IPS-20b (cell line): ENCODE results near the gene MED27.
"Not testable (repeated sequence)": the region's sequence is repeated elsewhere in the genome, so short reads cannot be mapped to it uniquely, and the experiment has no call there.

ENCODE experiments used
- H3K27ac ChIP-seq: one replicate; pipeline ENCODE4 v1.5.1; 2013; ENCODE audit warnings: low read length
- H3K27me3 ChIP-seq: 2 replicates; pipeline ENCODE4 v1.6.1; 2013; ENCODE audit warnings: mild to moderate bottlenecking, low read length, inconsistent platforms; ENCODE audit not compliant: insufficient read depth
- H3K36me3 ChIP-seq: 2 replicates; pipeline ENCODE4 v1.6.1; 2013; ENCODE audit warnings: low read depth, mild to moderate bottlenecking, inconsistent platforms, low read length, moderate library complexity; ENCODE audit not compliant: insufficient read depth
- H3K4me1 ChIP-seq: 2 replicates; pipeline ENCODE4 v1.6.1; 2013; ENCODE audit warnings: mild to moderate bottlenecking, control low read depth, inconsistent platforms, low read length, moderate library complexity; ENCODE audit not compliant: insufficient read depth
- H3K4me3 ChIP-seq: 2 replicates; pipeline ENCODE4 v1.5.1; 2013; ENCODE audit warnings: mild to moderate bottlenecking, low read length, inconsistent platforms
- H3K9ac ChIP-seq: 2 replicates; pipeline ENCODE4 v1.6.1; 2013; ENCODE audit warnings: low read depth, mild to moderate bottlenecking, inconsistent platforms, low read length, moderate library complexity
- H3K9me3 ChIP-seq: 2 replicates; pipeline ENCODE4 v1.6.1; 2013; ENCODE audit warnings: mild to moderate bottlenecking, low read depth, low read length, inconsistent platforms; ENCODE audit not compliant: insufficient read depth

MED27 gene

GRCh38 chr9:131923132-131923671 lies 156.5 kb downstream of the MED27 start:
- no peak overlapping the region for H3K4me3 ChIP-seq
- H3K27me3 ChIP-seq = no peaks in the 10 kb centered on the region
- H3K4me1 ChIP-seq = peaks cover 17% of the 10 kb centered on the region; the same call in 1 of the 2 replicates
- no peaks in the 10 kb centered on the region for H3K36me3 ChIP-seq
- H3K9ac ChIP-seq = no peak overlapping the region
- H3K27ac ChIP-seq = no peak overlapping the region
- no peaks in the 10 kb centered on the region for H3K9me3 ChIP-seq

DNA sequence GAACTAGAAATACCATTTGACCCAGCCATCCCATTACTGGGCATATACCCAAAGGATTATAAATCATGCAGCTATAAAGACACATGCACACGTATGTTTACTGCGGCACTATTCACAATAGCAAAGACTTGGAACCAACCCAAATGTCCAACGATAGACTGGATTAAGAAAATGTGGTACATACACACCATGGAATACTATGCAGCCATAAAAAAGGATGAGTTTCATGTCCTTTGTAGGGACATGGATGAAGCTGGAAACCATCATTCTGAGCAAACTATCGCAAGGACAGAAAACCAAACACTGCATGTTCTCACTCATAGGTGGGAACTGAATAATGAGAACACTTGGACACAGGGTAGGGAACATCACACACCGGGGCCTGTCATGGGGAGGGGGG lies 158.0 kb downstream of the MED27 start:
- not testable (repeated sequence) for H3K4me3 ChIP-seq, H3K9me3 ChIP-seq, H3K9ac ChIP-seq, H3K4me1 ChIP-seq, H3K36me3 ChIP-seq, H3K27ac ChIP-seq, H3K27me3 ChIP-seq

GRCh38 chr9:131919216-131919615 lies 160.5 kb downstream of the MED27 start:
- no peak overlapping the region for H3K4me3 ChIP-seq
- H3K9ac ChIP-seq = no peak overlapping the region
- H3K27me3 ChIP-seq = no peaks in the 10 kb centered on the region
- no peaks in the 10 kb centered on the region for H3K9me3 ChIP-seq
- H3K27ac ChIP-seq = no peak overlapping the region
- H3K36me3 ChIP-seq = no peaks in the 10 kb centered on the region
- 0 out of 2 replicates have a peak, but pooled peaks cover 6% of the 10 kb centered on the region for H3K4me1 ChIP-seq

- Histone ChIP-seq H3K9ac (no peak overlapping the region), H3K27me3 (no peaks in the 10 kb centered on the region), H3K9me3 (no peaks in the 10 kb centered on the region), H3K4me3 (no peak overlapping the region), H3K27ac (no peak overlapping the region), H3K4me1 (0 out of 2 replicates have a peak, but pooled peaks cover 6% of the 10 kb centered on the region), H3K36me3 (no peaks in the 10 kb centered on the region)
Measured at GRCh38 chr9:131918481-131918880, 161.2 kb downstream of the MED27 start.

DNA sequence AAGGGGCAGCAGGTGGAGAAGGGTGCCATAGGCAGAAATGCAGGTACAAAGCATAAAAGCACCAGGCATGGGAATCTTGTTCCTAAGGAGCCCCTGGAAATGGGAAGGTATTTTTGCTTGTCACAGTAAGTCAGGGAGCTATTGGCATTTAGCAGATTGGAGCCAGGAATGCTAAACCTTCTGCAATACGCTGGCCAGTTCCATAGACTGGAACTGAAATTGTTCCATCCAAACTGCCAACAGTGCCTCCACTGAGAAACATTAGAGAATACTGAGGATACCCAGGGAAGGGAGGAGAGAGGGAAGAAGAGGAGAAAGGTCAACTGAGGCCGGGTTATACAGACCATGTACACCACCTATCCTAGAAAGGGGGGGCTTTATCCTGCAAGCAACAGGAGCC lies 162.7 kb downstream of the MED27 start:
- Histone ChIP-seq H3K36me3 (no peaks in the 10 kb centered on the region), H3K9ac (no peak overlapping the region), H3K4me1 (0 out of 2 replicates have a peak, but pooled peaks cover 6% of the 10 kb centered on the region), H3K27ac (no peak overlapping the region), H3K9me3 (no peaks in the 10 kb centered on the region), H3K27me3 (no peaks in the 10 kb centered on the region), H3K4me3 (no peak overlapping the region)

DNA sequence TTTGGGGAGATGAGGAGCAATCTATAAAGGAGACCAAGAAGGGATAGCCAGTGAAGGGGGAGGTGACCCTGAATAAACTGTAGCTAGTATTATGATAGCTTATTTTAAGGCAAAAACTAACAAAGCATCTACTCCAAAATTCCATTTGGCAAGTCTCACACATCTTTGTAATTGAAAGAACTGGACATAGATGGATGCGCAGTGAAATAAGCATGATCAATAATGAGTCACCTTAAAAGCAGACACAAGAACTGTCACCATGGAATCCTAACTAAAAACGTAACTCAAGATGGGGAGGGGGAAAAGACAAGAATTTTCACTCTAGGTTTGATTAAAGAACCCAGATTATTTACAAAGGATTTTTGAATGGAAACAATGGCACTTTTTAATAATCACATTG lies 164.5 kb downstream of the MED27 start:
- peaks cover 11% of the 10 kb centered on the region; the same call in 1 of the 2 replicates for H3K4me1 ChIP-seq
- no peaks in the 10 kb centered on the region for H3K36me3 ChIP-seq
- no peak overlapping the region for H3K27ac ChIP-seq
- H3K9me3 ChIP-seq = no peaks in the 10 kb centered on the region
- H3K27me3 ChIP-seq = no peaks in the 10 kb centered on the region
- no peak overlapping the region for H3K9ac ChIP-seq
- H3K4me3 ChIP-seq = no peak overlapping the region

GRCh38 chr9:131912671-131913070 lies 167.0 kb downstream of the MED27 start:
- H3K9me3 ChIP-seq = no peaks in the 10 kb centered on the region
- no peaks in the 10 kb centered on the region for H3K36me3 ChIP-seq
- H3K27ac ChIP-seq = no peak overlapping the region
- no peak overlapping the region for H3K9ac ChIP-seq
- no peak overlapping the region for H3K4me3 ChIP-seq
- H3K4me1 ChIP-seq = peaks cover 11% of the 10 kb centered on the region; the same call in 1 of the 2 replicates
- H3K27me3 ChIP-seq = no peaks in the 10 kb centered on the region

DNA sequence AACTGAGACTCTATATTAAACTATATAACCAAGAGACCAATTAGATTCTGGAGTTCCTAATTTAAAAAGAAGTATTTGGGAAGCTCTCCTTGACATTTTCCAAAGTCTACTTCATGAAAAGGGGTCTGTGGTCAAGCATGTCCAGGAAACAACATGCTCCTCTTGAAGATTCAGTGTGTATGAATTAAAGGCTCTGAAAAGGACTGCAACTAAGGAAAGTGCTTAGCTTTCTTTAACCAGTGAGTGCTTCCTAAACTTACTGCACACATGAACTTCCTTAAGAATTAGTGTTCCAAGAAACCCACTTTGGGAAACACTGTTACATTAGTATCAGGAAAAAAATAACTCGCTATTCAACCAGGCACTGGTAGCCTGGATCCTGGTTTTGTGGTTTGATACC lies 167.6 kb downstream of the MED27 start:
- no peak overlapping the region for H3K9ac ChIP-seq
- no peaks in the 10 kb centered on the region for H3K36me3 ChIP-seq
- no peaks in the 10 kb centered on the region for H3K9me3 ChIP-seq
- no peaks in the 10 kb centered on the region for H3K27me3 ChIP-seq
- H3K4me1 ChIP-seq = peaks cover 11% of the 10 kb centered on the region; the same call in 1 of the 2 replicates
- no peak overlapping the region for H3K4me3 ChIP-seq
- no peak overlapping the region for H3K27ac ChIP-seq

GRCh38 chr9:131910572-131910971 lies 169.1 kb downstream of the MED27 start:
- Histone ChIP-seq H3K4me1 (peaks cover 11% of the 10 kb centered on the region; the same call in 1 of the 2 replicates), H3K4me3 (no peak overlapping the region), H3K9ac (no peak overlapping the region), H3K9me3 (no peaks in the 10 kb centered on the region), H3K27ac (no peak overlapping the region), H3K27me3 (no peaks in the 10 kb centered on the region), H3K36me3 (no peaks in the 10 kb centered on the region)

- Histone ChIP-seq H3K9me3 (no peaks in the 10 kb centered on the region), H3K36me3 (no peaks in the 10 kb centered on the region)
Measured at GRCh38 chr9:131905144-131905543, 174.5 kb downstream of the MED27 start.

DNA sequence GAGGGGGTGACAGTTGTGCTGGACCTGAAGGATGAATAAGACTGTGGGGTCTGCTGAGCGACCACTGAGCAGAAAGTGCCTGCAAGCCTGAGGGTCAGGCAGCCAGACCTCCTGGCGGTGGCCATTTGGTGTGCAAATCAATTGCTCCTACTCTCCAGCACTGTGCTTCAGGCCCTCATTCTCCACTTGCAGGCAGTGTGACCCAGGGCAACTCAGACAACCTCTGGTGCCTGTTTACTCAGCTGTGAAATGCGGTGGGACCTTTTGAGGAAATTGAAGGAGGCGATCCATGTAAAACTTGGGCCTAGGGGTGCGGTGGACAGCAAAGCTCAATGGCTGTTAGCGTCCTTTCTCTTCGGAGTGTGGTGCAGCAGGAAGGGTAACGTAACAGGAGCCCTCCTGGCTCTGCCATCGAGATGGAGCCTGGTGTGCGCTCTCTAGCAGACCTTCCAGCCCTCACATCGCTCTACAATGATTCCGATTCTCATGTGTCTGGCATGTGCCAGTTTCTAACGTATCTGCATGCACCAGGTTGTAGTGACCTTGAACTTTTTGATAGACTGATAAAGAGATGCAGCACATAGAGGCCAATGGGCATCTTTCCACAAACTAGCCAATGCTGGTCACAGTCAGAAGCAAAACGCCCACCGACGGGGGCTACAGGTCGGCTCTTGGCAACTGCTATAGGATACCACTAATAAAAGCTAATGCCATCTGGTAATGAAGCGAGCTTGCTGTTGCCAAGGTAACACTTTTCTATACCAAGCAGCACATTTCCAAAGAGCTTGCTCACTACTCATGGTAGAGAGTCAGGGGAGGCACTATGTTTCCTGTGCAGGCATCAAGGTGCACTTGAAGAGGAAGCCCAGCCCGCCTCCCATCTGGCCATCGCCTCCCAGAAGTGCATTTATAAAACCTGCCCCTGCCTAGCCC lies 180.1 kb downstream of the MED27 start:
- H3K9ac ChIP-seq = peak overlapping the region; percentile 52
- H3K4me1 ChIP-seq = peaks cover 32% of the 10 kb centered on the region; the same call in 1 of the 2 replicates
- H3K27ac ChIP-seq = peak overlapping the region; percentile 40
- H3K27me3 ChIP-seq = no peaks in the 10 kb centered on the region
- no peaks in the 10 kb centered on the region for H3K36me3 ChIP-seq
- no peaks in the 10 kb centered on the region for H3K9me3 ChIP-seq
- H3K4me3 ChIP-seq = 0 out of 2 replicates have a peak overlapping the region, but pooled peaks have one; percentile 15

More at GRCh38 chr9:131905144-131905543, 174.5 kb downstream of the MED27 start:
- Histone ChIP-seq H3K27ac (no peak overlapping the region), H3K9ac (no peak overlapping the region), H3K4me1 (peaks cover 11% of the 10 kb centered on the region; the same call in 1 of the 2 replicates), H3K4me3 (no peak overlapping the region), H3K27me3 (no peaks in the 10 kb centered on the region)
